Stimulated activated CD4-positive, alpha-beta T cell treated with anti-CD3 and anti-CD28 coated beads, TNF-alpha, amount 100 ng/mL, for 24 hours (primary cell): ENCODE results near the gene OR10H4.
"Not testable (repeated sequence)": the region's sequence is repeated elsewhere in the genome, so short reads cannot be mapped to it uniquely, and the experiment has no call there.

Experiments used
- DNase-seq, 3 experiments: peaks; one replicate each; pipeline ENCODE4 v3.0.0-alpha.2; 2020; ENCODE audit warnings: low read depth in 3 of 3

OR10H4 gene

DNA sequence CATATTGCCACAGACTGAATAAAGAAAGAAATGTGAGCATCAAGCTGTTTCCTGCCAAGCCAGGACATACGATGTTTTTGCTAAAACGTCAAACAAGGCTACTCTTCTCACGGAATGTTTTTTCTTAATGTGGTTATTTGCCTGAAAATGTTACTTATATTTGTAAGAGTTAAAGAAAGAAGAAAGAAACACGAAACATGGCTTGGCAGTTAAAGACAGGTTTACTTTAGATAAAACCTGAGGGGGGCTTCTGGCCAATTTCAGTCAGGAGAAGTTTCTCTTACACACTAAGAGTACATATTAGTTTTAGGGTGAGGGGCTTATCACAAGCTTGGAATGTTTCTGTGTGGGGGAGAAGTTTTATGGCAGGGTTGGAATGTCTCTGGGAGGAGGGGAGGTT is 4.4 kb upstream of the OR10H4 start:
- DNase-seq, result no peak

DNA sequence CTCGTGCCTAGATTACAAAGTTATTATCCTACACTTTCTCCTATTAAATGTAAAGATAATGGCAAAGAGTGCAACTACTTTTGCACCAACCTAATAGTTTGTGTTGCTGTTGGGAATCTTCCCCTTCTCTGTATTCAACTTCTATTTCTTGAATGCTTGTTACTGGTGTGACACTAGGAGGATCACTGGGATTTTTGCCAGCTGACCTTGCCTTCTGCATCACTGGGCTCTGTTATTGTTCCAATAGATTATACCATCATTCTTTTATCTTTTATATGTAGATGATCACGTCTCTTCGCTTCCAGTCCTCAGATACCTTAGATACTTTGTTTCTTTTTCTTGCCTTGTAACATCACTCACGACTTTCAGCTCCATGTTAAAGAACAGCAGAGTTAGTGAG is 3.5 kb upstream of the OR10H4 start:
- DNase-seq, result no peak

DNA sequence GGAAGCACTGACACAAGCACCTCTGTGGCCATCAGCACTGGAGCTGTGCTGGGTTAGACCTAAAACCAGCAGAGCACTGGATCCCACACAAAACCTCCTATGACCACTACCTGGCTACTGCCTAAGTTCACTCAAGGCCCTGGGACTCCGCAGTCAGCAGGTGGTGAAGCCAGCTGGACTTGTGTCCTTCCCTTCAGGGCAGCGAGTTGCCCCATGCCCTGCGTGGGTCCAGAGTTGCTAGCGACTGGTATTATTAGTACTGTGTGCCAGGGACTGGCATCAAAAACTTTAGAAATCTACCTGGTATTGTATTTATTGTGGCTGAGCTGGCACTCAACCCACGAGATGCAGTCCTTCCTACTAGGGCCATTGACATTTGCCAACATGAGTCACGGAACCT is 6.0 kb downstream of the OR10H4 start:
- DNase-seq, result no peak

DNA sequence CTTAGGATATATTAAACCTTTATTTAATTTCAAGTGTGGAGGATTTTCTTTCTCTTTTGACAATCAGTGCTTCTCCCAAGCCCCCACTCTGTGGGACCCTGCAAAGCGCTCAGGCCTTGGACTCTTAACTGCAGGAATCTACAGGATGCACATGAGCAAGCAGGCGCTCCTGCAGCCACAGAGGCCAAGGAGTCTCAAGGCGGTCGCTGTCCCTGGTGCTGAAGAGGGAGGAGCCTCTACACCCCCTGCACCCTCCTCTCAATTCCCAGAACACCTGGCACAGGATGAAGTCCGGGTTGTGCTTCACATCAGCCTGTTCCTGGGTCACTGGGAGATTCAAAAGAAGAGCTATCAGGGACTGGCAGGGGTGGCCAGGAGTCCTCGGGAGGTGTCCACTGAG is 13.5 kb downstream of the OR10H4 start:
- DNase-seq, result no peak

DNA sequence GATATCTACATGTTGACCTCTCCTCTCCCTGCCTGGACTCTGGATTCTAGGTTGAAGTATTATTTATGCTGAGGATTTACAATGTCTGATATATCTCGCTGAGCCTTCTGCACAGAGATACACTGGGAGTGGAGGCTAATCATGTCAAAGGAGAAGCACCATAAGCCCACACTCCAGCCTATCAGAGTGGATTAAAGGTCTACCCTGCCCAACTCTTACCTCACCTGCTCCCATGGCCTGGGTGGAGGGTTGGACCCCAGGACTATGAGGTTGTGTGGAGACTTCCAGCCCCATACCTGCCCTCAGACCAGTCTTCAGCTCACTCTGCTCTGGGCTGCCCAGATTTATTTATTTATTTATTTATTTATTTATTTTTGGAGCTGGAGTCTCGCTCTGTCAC is 15.4 kb downstream of the OR10H4 start:
- no peak for DNase-seq

DNA sequence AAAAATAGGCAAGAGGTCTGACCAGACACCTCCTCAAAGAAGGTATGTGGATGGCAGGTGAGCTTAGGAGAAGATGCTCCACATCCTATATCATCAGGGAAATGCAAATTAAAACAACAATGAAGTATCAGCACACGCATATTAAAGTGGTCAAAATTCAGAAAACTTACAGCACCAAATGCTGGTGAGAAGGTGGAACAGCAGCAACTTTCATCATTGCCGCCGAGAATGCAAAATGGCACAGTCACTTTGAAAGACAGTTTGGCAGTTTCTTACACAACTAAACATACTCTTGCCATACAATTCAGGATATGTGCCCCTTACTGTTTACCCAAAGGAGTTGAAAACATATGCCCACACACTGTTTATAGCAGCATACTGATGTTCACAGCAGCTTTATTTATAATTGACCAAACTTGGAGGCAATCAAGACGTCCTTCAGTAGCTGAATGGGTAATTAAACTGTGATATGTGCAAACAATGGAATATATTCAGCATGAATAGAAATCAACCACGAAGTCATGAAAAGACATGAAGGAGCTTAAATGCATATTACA is 22.5 kb downstream of the OR10H4 start:
- DNase-seq, result no peak

DNA sequence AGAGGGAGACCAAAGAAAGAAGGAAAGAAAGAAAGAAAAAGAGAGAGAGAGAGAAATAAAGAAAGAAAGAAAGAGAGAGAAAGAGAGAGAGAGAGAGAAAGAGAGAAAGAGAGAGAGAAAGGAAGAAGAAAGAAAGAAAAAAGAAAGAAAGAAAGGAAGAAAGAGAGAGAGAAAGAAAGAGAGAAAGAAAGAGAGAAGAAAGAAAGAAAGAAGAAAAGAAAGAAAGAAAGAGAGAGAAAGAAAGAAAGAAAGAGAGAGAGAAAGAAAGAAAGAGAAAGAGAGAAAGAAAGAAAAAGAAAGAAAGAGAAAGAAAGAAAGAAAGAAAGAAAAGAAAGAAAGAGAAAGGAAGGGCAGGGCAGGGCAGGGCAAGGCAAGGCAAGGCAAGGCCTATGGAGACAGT is 23.2 kb downstream of the OR10H4 start:
- not testable (repeated sequence) for DNase-seq

DNA sequence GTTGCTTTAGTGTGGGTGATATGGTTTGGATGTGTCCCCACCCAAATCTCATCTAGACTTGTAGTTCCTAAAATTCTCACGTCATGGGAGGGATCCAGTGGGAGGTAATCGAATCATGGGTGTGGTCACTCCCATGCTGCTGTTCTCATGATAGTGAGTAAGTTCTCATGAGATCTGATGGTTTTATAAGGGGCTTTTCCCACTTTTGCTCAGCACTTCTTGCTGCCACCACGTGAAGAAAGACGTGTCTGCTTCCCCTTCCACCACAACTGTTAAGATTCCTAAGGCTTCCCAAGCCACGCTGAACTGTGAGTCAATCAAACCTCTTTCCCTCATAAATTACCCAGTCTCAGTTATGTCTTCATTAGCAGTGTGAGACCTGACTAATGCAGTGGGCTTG is 26.0 kb downstream of the OR10H4 start:
- DNase-seq, result no peak

DNA sequence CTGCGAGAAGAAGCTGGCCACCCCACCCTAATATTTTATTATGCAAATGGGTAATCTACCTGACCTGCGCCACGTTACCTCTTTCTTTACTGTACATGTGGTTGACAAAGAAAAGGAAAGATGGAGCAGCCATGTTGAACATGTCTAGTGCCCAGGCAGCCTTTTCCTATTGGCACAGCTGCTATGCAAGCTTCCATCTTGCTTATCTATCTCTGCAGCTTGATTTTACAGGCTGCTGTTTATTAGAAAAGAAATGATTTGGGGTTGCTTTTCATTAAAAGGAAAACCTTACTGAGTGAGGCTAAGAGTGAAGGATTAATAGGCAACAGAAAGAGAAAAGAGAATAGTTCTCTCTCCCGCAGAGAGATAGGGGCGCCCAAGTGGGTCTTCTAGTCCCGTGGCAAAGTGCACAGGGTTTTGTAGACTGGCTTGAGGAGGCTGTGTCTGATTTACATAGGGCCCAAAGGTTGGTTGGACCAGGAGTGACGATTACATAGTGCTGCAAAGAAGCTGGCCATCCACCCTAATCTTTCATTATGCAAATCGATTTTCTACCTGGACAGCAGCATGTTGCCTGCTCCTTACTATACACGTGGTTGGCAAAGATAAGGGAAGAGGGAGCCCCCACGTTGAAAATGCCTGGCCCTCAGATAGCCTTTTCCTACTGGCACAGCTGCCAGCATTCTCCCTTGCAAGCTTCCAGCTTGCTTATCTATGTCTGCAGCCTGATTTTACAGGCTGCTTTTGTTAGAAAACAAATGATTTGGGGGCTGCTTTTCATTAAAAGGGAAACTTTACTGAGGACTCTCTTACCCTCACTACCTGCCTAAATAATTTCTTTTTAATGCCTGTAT is 28.3 kb downstream of the OR10H4 start:
- DNase-seq, result no peak

DNA sequence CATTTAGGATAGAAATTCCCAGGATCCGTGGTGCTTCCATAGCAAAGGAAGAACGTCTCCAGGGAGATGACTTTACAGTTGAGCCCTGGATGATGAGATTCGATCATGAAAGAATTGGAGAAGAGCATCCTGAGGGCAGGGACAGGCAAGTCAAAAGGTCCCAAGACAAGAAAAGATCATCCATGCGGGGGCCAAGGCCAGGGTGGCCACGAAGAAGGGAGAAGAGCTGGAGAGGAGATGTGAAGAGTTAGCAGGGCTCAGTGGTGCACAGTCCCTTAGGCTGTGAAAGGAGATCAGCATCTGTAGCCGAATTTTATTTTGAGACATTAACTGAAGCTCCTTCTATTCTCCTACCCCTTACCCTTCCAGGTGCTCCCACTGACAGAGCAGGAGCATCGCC is 28.9 kb downstream of the OR10H4 start:
- DNase-seq, result no peak

DNA sequence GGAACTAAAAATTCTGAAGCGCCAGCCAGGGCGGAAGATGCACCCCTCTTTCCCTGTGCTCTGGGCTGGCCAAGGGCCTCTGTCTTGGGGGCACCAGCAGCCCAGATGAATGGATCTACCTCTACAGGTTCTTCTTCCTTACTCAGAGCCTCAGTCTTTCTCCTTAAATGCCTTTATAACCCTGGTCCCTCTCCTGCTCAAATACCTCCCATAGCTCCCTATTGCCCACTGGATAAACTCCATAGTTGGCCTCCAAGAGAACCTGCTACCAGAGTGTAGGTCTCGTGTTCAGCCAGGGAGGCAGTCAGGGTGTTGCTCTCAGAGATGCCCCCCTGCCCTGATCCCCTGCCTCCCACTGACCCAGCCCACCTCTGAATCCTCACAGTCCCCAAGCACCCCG is 30.5 kb downstream of the OR10H4 start:
- no peak for DNase-seq

DNA sequence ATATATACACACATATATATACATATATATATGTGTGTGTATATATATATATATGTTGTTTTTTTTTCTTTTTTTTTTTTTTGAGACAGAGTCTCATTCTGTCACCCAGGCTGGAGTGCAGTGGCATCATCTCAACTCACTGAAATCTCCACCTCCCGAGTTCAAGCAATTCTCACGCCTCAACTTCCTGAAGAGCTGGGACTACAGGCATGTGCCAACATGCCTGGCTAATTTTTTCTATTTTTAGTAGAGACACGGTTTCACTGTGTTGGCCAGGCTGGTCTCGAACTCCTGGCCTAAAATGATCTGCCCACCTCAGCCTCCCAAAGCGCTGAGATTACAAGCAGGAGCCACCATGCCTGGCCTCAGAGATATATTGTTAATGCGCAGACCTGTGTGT is 37.0 kb downstream of the OR10H4 start:
- not testable (repeated sequence) for DNase-seq

DNA sequence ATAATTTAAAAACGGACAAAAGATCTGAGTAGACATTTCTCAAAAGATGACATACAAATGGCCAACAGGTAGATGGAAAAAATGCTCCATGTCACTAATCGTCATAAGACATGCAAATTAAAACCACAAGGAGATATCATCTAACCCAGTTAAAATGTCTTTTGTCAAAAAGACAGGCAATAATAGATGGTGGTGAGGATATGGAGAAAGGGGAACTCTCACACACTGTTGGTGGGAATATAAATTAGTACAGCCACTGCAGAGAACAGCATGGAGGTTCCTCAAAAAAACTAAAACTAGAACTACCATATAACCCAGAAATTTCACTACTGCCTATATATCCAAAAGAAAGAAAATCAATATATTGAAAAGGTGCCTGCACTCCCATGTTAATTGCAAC is 37.9 kb downstream of the OR10H4 start:
- DNase-seq, result no peak

DNA sequence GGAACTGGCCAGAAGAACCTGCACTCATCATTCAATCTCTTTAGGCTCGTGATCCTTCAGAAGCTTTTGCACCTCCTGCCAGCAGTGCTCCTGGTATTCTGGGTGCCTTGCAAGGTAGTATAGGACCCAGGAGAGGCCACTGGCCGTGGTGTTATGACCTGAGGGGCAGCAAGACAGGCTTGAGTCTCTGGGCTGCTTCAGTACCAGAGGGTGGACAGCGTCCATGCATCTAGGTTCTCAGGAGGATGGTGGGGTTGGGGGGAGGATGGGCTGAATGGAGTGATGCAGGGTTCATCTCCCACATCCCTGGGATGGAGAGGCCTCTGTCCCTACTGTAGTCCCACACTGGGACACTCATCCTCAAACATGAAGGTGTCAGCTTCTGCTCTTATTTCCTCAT is 41.1 kb downstream of the OR10H4 start:
- DNase-seq, result no peak

DNA sequence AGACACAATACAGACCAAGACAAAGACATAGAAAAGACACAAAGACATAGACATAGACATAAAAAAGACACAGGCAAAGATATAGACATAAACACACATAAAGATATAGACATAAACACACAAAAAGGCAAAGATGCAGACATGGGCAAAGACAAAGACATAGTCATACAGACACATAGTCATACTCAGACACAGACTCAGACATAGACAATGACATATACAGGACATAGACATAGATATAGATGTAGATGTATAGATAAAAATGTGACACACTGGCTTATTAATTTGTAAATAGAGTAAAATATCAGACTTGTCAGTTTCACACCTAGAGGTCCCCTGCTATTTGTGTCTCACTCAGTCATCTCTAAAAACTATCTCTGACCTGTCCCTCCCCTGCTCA is 42.8 kb downstream of the OR10H4 start:
- DNase-seq, result no peak

DNA sequence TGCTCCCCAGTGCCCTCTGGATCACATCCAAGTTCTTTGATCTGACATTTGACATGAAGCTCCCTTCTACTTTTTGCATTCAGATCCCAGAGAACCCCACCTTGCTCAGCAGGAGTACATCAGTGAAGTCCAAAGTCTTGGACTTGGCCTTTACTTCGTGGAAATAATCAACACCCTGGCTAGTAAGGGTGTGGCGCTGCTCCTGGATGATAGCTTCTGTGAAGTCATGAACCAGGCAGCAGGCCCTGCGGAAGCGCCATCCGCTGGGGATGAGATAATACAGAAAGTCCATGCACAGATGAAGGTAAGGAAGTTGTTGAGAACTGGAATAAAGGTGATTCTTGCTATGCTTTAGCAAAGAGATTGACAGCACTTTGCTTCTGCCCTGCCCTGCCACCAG is 43.2 kb downstream of the OR10H4 start:
- no peak for DNase-seq

DNA sequence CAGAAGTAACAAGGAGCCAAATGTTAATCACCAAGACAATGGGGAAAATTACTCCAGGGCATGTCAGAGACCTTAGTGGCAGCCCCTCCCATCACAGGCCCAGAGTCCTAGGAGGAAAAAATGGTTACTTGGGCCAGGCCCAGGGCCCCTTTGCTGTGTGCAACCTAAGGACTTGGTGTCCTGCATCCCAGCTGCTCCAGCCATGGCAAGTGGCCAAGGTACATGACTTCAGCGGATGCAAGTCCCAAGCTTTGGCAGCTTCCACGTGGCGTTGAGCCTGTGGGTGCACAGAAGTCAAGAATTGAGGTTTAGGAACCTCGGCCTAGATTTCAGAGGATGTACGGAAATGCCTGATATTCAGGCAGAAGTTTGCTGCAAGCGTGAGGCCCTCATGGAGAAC is 46.7 kb downstream of the OR10H4 start:
- DNase-seq, result no peak

DNA sequence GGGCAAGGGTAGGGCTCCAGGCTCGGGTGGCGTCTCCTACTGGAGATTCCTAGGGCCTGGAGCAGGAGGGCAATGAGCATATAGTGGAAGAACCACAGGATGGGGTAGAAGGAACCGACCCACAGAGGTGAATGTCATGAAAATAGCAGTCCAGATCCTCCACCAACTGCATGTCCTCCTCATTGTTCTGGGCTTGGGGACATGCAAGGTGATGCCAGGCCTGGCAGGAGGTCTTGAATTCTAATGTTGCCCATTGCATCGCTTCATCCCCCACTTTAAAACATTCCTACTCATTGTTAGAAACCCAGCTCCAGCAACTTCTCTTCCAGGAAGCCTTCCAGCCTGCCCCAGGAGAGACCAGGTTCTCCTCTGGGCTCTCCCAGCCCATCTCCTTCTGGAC is 49.4 kb downstream of the OR10H4 start:
- DNase-seq, result no peak
